NCI-H748 (cell line): ENCODE data around the gene SYT17.

Experiments used
- DNase-seq: peaks from one replicate; lab custom pipeline; 2025; ENCODE audit not compliant: unreplicated experiment; lab: John Stamatoyannopoulos, UW

SYT17 gene

DNA sequence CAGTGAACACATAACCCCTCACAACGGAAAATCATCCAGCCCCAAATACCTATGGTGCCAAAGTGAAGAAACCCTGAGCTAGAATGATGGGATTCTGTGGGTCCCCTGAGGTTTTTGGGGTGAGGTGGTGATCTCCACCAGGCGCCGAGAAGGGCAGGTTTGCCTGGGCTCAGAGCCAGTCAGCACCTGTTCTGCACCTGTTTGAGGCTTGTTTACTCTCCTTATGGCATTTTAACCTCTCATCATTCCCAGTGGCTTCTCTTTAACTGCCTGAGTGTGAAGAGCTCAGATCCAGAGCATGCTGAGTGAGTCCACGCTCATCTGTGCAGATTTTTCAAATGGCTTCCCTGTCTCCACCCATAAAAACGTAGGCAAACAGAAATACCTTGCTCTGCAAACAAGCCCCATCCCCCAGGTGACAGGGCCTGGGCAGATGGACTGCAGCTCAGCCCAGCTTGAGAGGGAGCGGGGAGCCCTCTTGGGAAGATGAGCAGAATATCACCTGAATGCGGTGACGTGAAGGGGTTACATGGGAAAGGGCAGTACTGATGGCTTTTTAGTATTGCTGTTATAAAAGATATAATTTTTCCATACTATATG is 77.4 kb downstream of the SYT17 start:
- DNase-seq: peak; percentile 97

DNA sequence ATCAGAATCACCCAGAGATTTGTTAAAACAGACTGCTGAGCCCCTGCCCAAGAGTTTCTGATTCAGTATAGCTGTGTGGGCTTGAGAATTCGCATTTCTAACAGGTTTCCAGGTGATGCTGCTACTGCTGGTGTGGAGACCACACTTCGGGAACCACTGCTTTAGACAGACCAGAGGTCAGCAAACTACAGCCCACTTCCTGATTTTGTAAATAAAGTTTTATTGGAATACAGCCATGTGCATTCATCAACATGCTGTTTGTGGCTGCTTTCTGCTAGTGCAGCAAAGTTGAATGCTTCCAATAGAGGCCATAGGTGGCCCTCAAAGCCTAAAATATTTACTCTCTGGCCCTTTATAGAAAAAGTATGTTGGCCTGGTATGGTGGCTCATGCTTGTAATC is 84.9 kb downstream of the SYT17 start:
- DNase-seq: no peak

GRCh38 chr16:19254611-19255010 is 86.6 kb downstream of the SYT17 start:
- no peak for DNase-seq

GRCh38 chr16:19264123-19264673 is 96.2 kb downstream of the SYT17 start:
- no peak for DNase-seq

DNA sequence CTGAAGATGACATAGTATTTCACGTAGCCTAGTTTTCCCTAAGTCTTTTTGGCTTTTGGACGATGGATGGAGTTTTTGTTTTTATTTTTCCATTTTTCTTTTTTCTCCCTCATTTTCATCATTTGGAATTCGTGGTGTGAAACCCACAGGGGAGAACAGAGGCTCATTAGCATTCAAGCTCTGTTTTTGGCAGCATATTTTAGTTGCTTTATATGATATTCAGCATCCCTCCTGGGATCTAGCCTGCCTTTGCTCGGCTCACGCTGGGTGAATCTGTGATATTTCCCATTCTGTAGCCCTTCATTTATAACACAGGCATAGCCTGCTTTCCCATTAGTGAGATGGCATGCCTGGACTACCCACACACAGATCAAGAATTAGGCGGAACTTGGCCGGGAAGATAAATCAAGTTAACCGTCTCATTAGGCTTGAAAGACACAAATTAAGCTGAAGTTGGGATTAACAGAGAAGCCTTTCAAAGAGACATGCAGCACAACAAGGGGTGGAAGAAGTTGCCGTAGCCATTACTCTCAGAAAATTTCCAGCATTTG is 97.4 kb downstream of the SYT17 start:
- no peak for DNase-seq

- no peak for DNase-seq
Measured at GRCh38 chr16:19266774-19267173, 98.7 kb downstream of the SYT17 start.

GRCh38 chr16:19269098-19269497 is 101.1 kb downstream of the SYT17 start:
- no peak for DNase-seq

DNA sequence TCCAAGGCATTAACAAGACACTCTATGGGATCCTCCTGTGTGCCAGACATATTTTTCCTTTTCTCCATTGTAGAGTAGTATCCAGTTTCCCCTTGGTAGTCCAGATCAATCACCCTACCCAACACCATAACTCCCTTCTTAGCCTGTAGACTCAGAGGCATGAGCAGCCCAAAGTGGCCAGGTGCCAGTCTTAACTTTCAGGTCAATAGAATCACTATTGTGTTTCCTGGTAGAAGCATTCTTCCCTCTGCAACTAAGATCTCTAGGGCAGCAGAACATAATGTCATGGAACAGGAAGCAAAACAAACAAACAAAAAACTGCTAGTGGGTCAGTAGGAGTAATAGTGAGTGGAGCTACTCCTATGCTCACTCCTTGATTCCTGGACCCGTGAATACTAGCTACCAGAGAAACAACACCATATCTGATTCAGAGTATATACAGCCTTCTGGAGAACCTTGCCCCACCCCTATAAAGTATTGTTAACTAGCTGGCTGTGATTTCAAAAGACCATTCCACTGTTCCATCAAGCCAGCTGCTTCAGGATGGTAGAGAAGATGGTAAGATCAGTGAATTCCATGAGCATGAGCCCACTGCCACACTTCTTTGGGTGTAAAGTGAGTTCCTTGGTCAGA is 106.2 kb downstream of the SYT17 start:
- no peak for DNase-seq

- no peak for DNase-seq
Measured at GRCh38 chr16:19278403-19278802, 110.4 kb downstream of the SYT17 start.

GRCh38 chr16:19281246-19281645 is 113.2 kb downstream of the SYT17 start:
- no peak for DNase-seq

GRCh38 chr16:19282101-19282500 is 114.1 kb downstream of the SYT17 start:
- DNase-seq: no peak

DNA sequence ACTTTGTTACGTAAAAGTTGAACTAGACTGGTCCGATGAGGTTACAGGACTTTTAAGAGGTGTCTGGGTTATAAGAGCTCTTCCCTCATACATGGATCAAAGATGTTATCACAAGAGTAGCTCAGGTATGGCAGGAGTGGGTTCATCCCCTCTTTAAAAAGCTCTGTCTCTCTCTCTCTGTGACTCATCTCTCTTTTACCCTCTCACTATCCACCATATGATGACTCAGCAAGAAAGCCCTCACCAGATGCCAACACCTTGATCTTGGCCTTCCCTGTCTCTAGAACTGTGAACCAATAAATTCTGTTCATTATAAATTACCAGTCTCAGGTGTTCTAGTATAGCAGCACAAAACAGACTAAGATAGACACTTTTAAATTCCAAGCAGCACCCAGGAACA is 115.6 kb downstream of the SYT17 start:
- no peak for DNase-seq

GRCh38 chr16:19284207-19284606 is 116.2 kb downstream of the SYT17 start:
- no peak for DNase-seq

GRCh38 chr16:19285431-19285830 is 117.4 kb downstream of the SYT17 start, which contains the start of gene CLEC19A:
Gene CLEC19A, plus strand, starts transcription at chr16:19285731. Its CDS starts 121 bp downstream, at chr16:19285852.
- no peak for DNase-seq

- DNase-seq: no peak
Measured at GRCh38 chr16:19286827-19287226, 118.8 kb downstream of the SYT17 start.

DNA sequence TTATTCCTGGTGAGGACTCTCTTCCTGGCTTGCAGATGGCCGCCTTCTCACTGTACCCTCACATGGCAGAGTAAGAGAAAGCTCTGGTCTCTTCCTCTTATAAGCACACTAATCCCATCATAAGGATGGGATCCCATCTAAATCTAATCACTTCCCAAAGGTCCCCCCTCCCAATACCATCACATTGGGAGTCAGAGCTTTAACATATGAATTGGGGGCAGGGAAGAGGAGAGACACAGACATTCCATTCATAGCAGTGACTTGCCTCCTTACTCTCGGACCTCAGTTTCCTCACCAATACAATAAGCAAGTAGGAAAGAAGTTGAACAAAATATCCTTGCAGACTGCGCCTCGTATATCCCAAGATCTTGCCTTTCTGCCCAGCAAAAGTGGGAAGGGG is 119.2 kb downstream of the SYT17 start:
- DNase-seq: no peak

- peak; percentile 6 for DNase-seq
Measured at GRCh38 chr16:19288872-19289799, 121.1 kb downstream of the SYT17 start.

GRCh38 chr16:19289811-19290485 is 121.9 kb downstream of the SYT17 start:
- no peak for DNase-seq

- no peak for DNase-seq
Measured at GRCh38 chr16:19290860-19291259, 122.8 kb downstream of the SYT17 start.

- DNase-seq: peak; percentile 33
Measured at GRCh38 chr16:19291475-19291874, 123.4 kb downstream of the SYT17 start.

DNA sequence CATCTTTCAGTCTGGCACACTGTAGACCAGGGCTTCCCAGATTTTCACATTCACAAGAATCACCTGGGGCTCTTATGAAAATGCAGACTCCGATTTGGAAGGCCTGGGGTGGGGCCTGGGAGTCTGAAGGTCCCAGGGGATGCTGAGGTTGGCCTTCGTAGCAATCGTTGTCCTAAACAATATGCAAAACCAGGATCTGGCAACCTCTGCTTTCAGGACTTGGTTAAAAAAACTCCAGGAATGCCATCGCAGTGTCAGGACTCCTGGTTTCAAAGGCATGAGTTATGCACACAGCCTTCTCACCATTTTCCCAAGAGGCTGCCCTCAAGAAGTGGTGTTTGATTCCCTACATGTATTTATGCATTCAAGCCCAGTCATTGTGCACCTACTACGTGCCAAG is 124.1 kb downstream of the SYT17 start:
- DNase-seq: no peak
